COR-L47 (cell line): ENCODE results near the gene CTNNA3.

Experiments used
- DNase-seq: peaks from one replicate; lab custom pipeline; 2025; lab: John Stamatoyannopoulos, UW

The CTNNA3 gene

GRCh38 chr10:67665491-67665890 lies 30.5 kb downstream of the CTNNA3 start:
- DNase-seq = no peak

DNA sequence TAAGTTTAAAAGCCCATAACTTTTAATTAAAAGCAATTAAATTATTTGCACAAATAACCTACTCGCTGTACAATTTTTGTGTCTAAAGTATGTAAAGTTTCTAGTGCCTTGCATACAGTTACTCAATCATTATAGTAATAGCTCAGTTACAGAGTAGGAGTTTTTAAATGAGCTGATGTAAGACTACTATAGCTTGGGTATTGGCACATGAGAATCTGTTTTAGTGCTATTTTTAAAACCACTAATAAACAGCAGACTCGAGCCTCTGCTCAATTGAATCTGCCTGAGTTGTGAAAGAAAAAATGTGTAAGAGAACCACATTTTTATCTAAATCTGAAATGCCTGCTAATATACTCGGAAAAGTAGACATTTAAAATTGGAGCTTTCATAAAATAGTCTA lies 31.1 kb downstream of the CTNNA3 start:
- no peak for DNase-seq

DNA sequence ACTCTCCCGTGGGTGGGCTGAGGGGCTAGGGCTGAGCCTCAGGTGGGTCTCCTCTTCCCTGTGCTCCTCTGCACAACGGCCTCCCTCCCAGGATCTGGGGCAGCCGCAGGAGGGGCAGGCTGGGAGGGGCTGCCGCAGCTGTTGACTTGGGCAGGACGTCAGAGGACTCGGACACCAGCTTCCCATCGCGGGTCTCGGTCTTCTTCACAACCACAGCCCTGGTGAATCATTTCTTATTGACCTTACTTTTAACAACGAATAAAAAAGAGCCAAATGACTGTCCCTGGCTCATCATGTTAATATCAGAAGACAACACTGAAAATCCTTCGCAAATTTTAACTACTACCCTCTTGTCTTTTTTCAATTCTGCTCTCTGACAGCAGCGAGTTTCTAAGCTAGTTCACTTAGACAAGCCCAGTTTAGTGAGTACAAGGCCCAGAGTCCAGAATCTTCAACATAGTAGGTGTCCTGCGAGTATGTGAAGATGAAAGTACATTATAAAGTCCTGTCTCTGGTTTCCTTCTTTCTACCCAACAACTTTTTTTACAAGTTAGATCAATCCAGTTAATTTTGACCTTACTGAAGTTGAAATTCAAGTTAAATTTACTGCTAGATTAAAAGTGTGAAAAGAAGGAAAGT lies 32.4 kb downstream of the CTNNA3 start:
- no peak for DNase-seq

DNA sequence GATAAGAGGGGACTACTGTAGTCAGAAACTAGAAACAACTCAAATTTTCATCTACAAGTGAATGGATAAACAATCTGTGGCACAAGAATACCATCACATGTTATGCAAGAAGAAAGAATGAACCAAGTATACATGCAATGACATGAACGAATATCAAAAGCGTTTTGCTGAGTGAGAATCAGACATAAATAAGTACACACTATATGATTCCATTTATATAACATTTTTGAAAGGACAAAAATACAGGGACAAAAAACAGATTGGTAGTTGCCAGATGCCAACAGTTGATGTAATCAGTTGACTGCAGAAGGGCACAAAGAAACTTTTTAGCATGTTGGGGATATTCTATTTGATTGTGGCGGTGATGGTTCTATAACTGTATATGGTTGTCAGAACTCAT lies 33.6 kb downstream of the CTNNA3 start:
- no peak for DNase-seq

- DNase-seq = no peak
Observed at GRCh38 chr10:67659497-67659896, 36.5 kb downstream of the CTNNA3 start.

DNA sequence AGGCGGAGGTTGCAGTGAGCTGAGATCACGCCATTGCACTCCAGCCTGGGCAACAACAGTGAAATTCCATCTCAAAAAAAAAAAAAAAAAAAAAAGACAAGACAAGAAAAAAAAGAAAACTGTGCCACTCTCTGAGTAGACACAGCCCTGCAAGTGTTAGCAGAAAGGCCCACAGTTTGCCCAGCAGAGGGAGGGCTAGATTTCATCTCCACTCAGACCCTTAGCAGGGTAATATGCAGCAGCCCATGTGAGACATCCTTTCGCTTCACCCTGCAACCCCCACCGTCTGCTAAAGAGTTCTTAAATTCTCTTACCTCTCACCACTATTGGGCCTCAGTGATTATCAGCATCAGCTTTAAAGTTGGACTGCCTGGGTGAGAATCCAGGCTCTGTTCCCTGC lies 38.2 kb downstream of the CTNNA3 start:
- DNase-seq = no peak

GRCh38 chr10:67650558-67650957 lies 45.4 kb downstream of the CTNNA3 start:
- DNase-seq = no peak

- DNase-seq = no peak
Observed at GRCh38 chr10:67648613-67649229, 47.3 kb downstream of the CTNNA3 start.

DNA sequence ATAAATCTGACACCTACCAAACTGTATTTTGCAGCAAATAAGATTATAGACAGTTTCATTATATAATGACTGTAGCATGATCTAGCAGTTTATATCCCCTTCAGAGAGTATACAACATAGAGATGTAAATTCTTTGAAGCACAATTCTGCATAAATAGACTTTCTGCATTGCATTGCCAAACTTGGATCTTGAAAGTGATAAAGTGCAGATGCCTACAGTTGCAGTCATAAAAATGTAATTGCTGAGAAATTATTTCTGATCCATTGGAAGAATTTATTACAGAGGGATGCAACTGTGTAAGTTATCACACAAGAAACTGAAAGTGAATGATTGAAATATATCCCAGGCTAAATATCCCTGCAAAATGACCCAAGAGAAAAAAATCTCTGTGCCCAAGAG lies 65.1 kb downstream of the CTNNA3 start:
- no peak for DNase-seq

DNA sequence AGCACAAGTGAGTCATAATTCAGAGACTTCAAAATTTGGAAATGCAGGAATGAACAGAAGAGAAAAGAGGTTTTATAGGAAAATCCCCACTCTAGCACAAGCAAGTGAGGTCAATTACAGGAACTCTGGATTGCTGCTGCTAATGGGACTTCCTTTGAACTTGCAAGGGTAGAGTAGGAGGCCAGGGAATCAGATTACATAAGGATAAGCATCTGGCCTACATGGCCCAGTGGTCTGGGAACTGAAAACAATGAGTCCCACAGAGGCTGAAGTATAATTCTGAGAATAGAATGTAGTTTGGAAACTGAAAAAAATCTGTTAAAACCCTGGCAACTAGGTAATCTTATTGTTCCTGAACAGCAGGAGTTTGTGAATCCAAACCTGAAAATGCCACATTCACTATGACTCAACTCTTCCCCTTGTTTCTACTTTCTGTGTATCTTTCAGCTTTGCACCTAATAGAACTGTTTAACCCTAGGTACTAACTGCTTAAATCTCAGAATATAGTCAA lies 66.5 kb downstream of the CTNNA3 start:
- DNase-seq = no peak

- no peak for DNase-seq
Observed at GRCh38 chr10:67622984-67623383, 73.0 kb downstream of the CTNNA3 start.

- no peak for DNase-seq
Observed at GRCh38 chr10:67622511-67622910, 73.5 kb downstream of the CTNNA3 start.

DNA sequence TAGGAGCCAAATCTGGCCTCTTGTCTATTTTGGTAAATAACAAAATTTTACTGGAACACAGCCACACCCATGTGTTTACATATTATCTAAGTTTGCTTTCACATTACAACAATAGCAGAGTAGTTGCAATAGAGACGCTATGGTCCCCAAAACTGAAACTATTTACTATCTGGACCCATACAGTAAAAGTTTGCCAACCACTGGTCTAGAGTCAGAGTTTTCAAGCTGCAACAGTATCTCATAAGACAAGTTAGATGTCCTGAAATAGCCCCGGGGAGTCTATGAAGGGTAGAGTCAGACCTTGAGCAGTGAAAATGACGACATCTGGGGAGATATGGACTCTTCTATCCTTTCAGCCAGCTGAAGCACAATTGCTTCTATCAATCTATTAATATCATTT lies 74.2 kb downstream of the CTNNA3 start:
- no peak for DNase-seq

GRCh38 chr10:67618116-67618515 lies 77.9 kb downstream of the CTNNA3 start:
- DNase-seq = no peak

- no peak for DNase-seq
Observed at GRCh38 chr10:67612577-67613537, 83.1 kb downstream of the CTNNA3 start.

GRCh38 chr10:67612176-67612575 lies 83.8 kb downstream of the CTNNA3 start:
- DNase-seq = no peak

DNA sequence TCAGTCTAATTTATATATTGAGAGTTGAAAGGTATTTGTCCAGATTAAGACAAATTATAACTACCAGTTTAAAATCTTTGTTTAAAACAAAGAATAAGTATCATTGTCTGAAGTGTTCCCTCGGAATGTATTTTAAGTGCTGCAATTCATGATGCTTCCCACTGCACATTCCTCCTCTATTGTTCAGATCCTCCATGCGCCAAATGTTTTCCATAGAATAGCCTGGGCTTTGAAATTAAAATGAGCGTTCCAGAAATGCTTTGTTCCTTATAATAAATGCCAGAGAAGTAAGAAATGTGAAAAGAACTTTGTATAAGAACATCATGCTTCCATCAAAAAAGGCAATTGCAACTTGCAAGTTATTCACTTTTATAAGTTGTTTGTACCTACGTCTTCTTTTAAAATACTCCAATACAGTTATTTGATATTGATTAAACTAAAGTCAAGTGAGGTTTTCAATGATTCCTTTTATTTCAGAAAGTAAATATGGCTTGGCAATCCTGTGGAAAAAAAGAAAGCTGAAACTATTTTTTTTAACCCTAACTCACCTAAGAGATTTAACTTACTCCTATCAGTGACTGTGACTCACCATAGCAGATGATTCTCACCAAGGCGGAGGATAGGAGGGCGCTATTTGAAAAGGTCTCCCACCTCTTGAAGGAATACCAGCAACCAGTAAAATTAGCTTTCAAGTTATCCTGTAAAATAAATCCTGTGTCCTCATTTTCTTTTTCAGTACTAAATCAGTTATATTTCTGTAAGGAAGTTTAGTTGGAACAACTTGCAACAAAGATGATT lies 85.8 kb downstream of the CTNNA3 start:
- DNase-seq = no peak

- no peak for DNase-seq
Observed at GRCh38 chr10:67608001-67608400, 88.0 kb downstream of the CTNNA3 start.

GRCh38 chr10:67607472-67607871 lies 88.5 kb downstream of the CTNNA3 start:
- DNase-seq = no peak

DNA sequence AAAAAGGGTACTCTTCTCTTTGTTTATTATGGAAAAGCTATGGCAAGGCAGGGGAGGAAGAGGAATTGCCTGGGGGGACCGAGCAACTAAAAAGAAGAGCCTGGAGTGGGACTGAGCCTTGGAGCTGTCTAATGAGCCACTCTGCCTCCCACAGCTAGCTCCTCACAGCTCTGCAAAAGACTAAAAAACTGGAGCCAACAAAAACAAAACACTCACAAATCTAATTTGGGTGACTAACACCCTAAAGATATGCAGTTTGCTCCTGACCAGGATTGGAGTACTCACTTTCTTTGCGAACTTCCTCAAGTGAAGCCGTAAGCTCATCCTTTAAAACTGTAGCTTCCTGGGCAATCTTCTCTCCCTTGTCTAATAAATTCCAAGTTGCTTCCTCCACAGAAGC lies 89.4 kb downstream of the CTNNA3 start:
- DNase-seq = no peak

DNA sequence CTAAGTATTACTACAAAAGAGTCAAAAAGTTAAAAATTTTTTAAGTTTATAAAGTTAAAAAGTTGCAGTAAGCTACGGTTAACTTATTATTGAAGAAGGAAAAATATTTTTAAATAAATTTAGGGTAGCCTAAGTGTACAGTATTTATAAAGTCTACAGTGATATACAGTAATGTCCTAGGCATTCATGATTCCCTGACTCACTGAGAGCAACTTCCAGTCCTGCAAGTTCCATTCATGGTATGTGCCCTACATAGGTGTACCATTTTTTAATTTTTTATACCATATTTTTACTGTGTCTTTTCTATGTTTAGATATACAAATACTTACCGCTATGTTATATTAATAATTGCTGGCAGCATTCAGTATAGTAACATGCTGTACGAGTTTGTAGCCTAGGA lies 92.3 kb downstream of the CTNNA3 start:
- no peak for DNase-seq

DNA sequence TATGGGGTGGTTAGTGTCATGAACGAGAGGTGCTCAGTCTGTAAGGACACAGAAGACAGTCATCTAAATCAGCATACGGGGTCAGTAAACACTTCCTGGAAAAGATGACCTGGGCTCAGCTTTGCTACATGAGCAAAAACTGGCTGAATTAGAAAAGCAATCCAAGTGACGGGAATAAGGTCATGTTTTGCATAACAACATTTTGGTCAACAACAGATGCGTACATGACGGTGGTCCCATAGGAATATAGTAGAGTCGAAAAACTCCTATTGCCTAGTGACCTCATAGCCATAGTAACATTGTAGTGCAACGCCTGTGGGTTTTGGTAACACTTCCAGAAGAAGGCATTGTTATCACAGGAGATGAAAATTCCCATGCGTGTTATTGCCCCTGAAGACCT lies 92.9 kb downstream of the CTNNA3 start:
- DNase-seq = no peak
